Bronchial epithelial cell (primary cell): Measurements from ENCODE around the gene LRP1B. TPM values are rescaled to one million over a fixed set of nuclear protein-coding genes. Genes with fewer than 3 reads are reported as not detected.

Experiments used
- DNase-seq: peaks from one replicate; pipeline ENCODE4 v3.0.0-alpha.2; 2010; ENCODE audit warnings: low read depth
- FAIRE-seq: peaks from 2 replicates; lab custom pipeline; 2011; peaks lifted over from hg19 to GRCh38; lab: Jason Lieb, UNC
- H3K27me3 ChIP-seq: 2 replicates; pipeline ENCODE4 v1.5.1; 2011; ENCODE audit warnings: low read length; ENCODE audit not compliant: control insufficient read depth, insufficient read depth
- H3K36me3 ChIP-seq: 2 replicates; pipeline ENCODE4 v1.5.1; 2011; ENCODE audit warnings: low read length; ENCODE audit not compliant: control insufficient read depth, insufficient read depth
- H3K4me3 ChIP-seq: 2 replicates; pipeline ENCODE4 v1.5.1; 2011; ENCODE audit warnings: mild to moderate bottlenecking, low read depth, low read length, control low read depth
- total RNA-seq: library from RNA; depleted of rRNA; stranded (reverse); fragments of >200 nt; gene quantifications from 2 replicates; pipeline ENCODE4 v1.2.1, GENCODE V29; 2014
- TF ChIP-seq, protein P1 (sequence below): IDR thresholded peaks from 2 replicates; pipeline ENCODE4 v1.5.1; 2011; ENCODE audit warnings: mild to moderate bottlenecking, moderate library complexity, low read length, control low read depth, inconsistent platforms; ENCODE audit not compliant: insufficient read depth, severe bottlenecking

LRP1B gene
- total RNA-seq, 1 donor from 2014 or later, result under 0.01 TPM

DNA sequence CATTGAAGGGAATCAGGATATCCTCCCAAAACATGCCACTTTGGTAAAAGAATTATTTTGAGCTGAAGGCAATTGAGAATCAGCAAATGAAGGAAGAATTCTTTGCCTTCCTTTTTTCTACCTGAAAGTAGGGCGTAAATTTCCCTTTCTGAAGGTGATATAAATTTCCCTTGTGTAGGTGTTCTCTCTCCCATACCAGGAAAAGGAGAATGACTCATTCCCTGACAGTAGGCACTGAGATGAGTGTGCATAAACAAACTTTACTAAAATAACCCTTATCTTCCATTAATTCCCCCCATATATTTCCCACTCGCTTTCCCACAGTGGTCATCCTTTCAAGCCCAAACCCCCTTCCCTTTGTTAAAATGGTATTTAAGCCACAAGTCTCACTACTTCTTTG lies 1339.0 kb downstream of the LRP1B start:
- peak; percentile 17 for DNase-seq
- no peaks in the 10 kb centered on the region for H3K27me3 ChIP-seq
- no peak for FAIRE-seq
- H3K4me3 ChIP-seq, result no peak overlapping the region
- no peaks in the 10 kb centered on the region for H3K36me3 ChIP-seq
- TF ChIP-seq, protein P1, sequence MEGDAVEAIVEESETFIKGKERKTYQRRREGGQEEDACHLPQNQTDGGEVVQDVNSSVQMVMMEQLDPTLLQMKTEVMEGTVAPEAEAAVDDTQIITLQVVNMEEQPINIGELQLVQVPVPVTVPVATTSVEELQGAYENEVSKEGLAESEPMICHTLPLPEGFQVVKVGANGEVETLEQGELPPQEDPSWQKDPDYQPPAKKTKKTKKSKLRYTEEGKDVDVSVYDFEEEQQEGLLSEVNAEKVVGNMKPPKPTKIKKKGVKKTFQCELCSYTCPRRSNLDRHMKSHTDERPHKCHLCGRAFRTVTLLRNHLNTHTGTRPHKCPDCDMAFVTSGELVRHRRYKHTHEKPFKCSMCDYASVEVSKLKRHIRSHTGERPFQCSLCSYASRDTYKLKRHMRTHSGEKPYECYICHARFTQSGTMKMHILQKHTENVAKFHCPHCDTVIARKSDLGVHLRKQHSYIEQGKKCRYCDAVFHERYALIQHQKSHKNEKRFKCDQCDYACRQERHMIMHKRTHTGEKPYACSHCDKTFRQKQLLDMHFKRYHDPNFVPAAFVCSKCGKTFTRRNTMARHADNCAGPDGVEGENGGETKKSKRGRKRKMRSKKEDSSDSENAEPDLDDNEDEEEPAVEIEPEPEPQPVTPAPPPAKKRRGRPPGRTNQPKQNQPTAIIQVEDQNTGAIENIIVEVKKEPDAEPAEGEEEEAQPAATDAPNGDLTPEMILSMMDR, result no peak

DNA sequence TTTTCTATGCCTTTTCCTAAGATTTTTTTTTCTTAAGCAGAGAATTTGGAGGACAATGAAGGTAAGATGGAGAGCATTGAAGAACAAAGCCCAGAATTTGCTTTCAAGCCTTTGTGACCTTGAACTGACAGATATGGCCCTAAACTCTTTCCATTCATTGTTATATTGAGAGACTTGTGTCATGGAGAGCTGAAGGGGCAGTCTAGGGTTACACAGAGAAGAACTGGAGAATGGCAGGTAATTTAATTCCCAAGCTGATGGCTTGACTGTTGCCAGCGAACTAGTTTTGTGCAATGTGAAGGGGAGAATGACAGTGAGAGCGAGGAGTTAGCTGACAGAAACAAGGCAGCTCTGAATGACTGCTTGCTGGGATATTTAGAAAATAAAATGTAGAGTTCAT lies 1344.2 kb downstream of the LRP1B start:
- TF ChIP-seq, protein P1, result no peak
- H3K4me3 ChIP-seq, result no peak overlapping the region
- no peaks in the 10 kb centered on the region for H3K27me3 ChIP-seq
- no peaks in the 10 kb centered on the region for H3K36me3 ChIP-seq
- FAIRE-seq (no peak), DNase-seq (no peak)

DNA sequence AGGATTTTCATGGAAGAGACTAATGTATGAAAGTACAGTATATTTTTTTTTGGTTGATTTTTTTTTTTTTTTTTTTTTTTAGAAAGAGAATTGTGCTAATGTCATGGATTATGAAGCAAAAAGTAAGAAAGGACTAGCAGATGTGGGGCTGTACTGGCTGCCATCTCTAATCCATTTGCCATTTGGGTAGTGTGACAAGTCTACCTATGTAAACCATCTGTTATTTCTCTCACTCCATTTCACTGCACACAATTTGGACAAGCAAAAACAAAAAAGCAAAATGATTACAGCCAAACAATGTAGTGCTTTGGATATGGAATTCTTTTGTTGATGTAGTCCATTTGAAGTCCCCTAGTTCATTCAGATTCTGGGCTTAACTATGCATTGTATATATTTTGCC lies 1355.4 kb downstream of the LRP1B start:
- no peak overlapping the region for H3K4me3 ChIP-seq
- no peaks in the 10 kb centered on the region for H3K27me3 ChIP-seq
- no peak for DNase-seq
- no peak for FAIRE-seq
- no peaks in the 10 kb centered on the region for H3K36me3 ChIP-seq
- TF ChIP-seq, protein P1, result no peak

DNA sequence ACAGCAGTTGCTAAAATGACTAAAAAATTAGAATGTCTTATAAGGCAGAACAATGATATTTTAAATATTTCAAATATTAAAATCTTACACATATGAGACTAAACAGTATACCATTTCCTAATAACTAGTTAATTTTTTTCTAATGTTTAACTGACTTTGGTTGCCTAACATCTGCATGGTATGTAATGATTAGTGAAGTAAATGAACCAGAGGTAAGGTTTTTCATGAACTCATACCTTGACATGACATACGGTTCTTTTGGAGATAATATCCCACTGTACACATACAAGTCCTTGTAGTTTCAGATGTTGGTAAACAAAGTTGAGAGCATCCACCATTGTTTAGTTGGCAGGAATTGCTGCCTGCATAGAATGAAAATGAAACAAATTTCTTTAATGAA lies 1360.2 kb downstream of the LRP1B start:
- TF ChIP-seq, protein P1, result no peak
- FAIRE-seq (no peak), DNase-seq (no peak)
- Histone ChIP-seq H3K4me3 (no peak overlapping the region), H3K27me3 (no peaks in the 10 kb centered on the region), H3K36me3 (no peaks in the 10 kb centered on the region)

DNA sequence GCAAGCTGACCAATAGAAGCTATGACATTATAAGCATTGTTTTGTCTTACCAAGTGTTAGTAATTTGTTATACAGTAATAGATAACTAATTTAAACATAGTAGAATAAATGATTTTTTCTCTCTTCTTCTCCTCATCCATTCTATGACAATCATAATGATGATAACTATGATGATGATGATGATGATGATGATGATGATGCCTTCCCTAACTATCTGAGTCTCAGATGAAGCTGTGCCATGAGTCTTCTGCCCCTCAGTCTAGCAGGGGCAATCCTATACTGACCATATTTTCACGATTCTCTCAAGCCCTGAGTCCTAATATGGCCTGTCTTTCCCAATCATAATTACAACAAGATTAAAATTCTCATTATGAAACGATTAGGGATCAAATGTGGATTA lies 1369.0 kb downstream of the LRP1B start:
- no peaks in the 10 kb centered on the region for H3K27me3 ChIP-seq
- H3K4me3 ChIP-seq, result no peak overlapping the region
- FAIRE-seq (no peak), DNase-seq (no peak)
- H3K36me3 ChIP-seq, result no peaks in the 10 kb centered on the region
- TF ChIP-seq, protein P1, result no peak

DNA sequence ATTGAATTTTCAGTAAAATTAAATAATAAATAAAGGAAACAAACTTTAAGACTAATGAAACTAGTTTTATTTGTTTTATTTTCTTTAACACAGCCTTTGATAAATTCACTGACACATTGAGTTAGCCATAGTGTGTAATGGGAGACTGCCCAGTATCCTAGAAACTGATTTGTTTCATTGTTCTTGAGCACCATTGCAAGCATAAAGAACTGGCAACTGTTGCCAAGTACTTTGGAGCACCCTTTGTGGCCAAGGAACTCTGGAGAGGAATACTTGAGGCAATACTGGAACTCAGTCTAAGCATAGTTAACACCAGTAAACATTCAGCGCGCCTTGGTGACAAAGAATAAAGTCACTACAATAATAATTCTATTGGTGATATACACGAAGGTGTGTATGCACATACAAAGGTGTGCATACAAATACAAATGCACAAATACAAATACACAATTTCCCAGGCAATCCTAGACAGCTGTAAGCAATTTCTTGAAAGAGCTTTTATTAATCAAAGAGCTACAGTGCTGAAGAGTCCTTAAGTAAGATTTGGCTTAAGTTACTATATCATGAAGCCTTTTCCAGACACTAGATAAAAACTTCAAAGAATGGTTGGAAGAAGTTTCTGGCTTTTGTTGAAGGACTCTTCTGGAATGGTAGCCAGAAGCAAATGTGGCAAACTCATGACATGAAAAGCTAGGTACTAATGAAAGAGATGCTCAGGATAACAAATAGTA lies 1371.2 kb downstream of the LRP1B start:
- TF ChIP-seq, protein P1, result no peak
- H3K4me3 ChIP-seq, result no peak overlapping the region
- H3K27me3 ChIP-seq, result no peaks in the 10 kb centered on the region
- DNase-seq (no peak), FAIRE-seq (no peak)
- H3K36me3 ChIP-seq, result no peaks in the 10 kb centered on the region
